ENCODE data around the gene HSPA12A. TPM values are rescaled to one million over a fixed set of nuclear protein-coding genes. Genes with fewer than 3 reads are reported as not detected.

Gene HSPA12A
- polyA plus RNA-seq, 1 donor (not counting 4 experiments of a cell fraction or from before 2014, with no cell fraction given), result 8.1 TPM

- H3K79me2 ChIP-seq (ENCODE audit: control insufficient read depth, insufficient read depth, low read length), result no peaks in the 10 kb centered on the region
- FAIRE-seq (no peak), DNase-seq (ENCODE audit: low read depth, low spot score) (no peak)
- no peaks in the 10 kb centered on the region for H3K4me1 ChIP-seq (ENCODE audit: control insufficient read depth, extremely low read depth, insufficient read depth, low read length)
- H4K20me1 ChIP-seq (ENCODE audit: control insufficient read depth, extremely low read depth, insufficient read depth, low read length), result no peaks in the 10 kb centered on the region
- dilution Hi-C loops (cut with MboI; ENCODE audit: extremely low pct_ligation_motif_present, low sequenced_read_pairs), result no loop called here
- peak overlapping the region; percentile 81 for H3K4me2 ChIP-seq (ENCODE audit: control insufficient read depth, extremely low read depth, insufficient read depth, low read depth, low read length)
- no peak overlapping the region for H3K27ac ChIP-seq (ENCODE audit: control insufficient read depth, insufficient read depth, low read length)
- no peak overlapping the region for H3K9ac ChIP-seq (ENCODE audit: control insufficient read depth, extremely low read depth, insufficient read depth, low read length)
- H3K9me1 ChIP-seq (ENCODE audit: control insufficient read depth, extremely low read depth, insufficient read depth, low read length), result no peaks in the 10 kb centered on the region
- H3K36me3 ChIP-seq (ENCODE audit: control insufficient read depth in 2 of 2, extremely low read depth in 1 of 2, insufficient read depth in 2 of 2, low read length in 2 of 2), result no peaks in the 10 kb centered on the region
- peaks cover 3% of the 10 kb centered on the region for H3K27me3 ChIP-seq (ENCODE audit: control insufficient read depth, extremely low read depth, insufficient read depth, low read length)
- TF ChIP-seq EZH2 (IDR thresholded peaks at IDR 0.05; ENCODE audit: low read length), result no peak
- TF ChIP-seq CTCF (optimal IDR thresholded peaks at IDR 0.05 in 1 of 3, IDR thresholded peaks at IDR 0.05 in 1 of 3, conservative IDR thresholded peaks at IDR 0.05 in 1 of 3; ENCODE audit: extremely low read depth in 1 of 3, insufficient read depth in 2 of 3, low read length in 3 of 3), result peak; percentile 88 to 96 (median 95)
- H3K4me3 ChIP-seq (ENCODE audit: control insufficient read depth in 2 of 3, extremely low read depth in 1 of 3, insufficient read depth in 2 of 3, low read depth in 1 of 3, low read length in 3 of 3), result peak overlapping the region in 2 of 3 experiments; percentile 9 to 20
- H3K9me3 ChIP-seq (ENCODE audit: control insufficient read depth, low read depth, low read length), result no peaks in the 10 kb centered on the region
- peak overlapping the region; percentile 52 for H2AFZ ChIP-seq (ENCODE audit: control insufficient read depth, low read length)
Measured at GRCh38 chr10:116787893-116788665, 45.7 kb upstream of the HSPA12A start.

GRCh38 chr10:116787053-116787659 lies 44.8 kb upstream of the HSPA12A start:
- no peaks in the 10 kb centered on the region for H3K36me3 ChIP-seq (ENCODE audit: control insufficient read depth in 2 of 2, extremely low read depth in 1 of 2, insufficient read depth in 2 of 2, low read length in 2 of 2)
- no peak for DNase-seq (ENCODE audit: low read depth, low spot score)
- no peak overlapping the region for H3K9ac ChIP-seq (ENCODE audit: control insufficient read depth, extremely low read depth, insufficient read depth, low read length)
- H2AFZ ChIP-seq (ENCODE audit: control insufficient read depth, low read length), result no peak overlapping the region
- no peaks in the 10 kb centered on the region for H4K20me1 ChIP-seq (ENCODE audit: control insufficient read depth, extremely low read depth, insufficient read depth, low read length)
- no peak for FAIRE-seq
- peaks cover 3% of the 10 kb centered on the region for H3K27me3 ChIP-seq (ENCODE audit: control insufficient read depth, extremely low read depth, insufficient read depth, low read length)
- no peak overlapping the region for H3K4me2 ChIP-seq (ENCODE audit: control insufficient read depth, extremely low read depth, insufficient read depth, low read depth, low read length)
- no peak overlapping the region for H3K27ac ChIP-seq (ENCODE audit: control insufficient read depth, insufficient read depth, low read length)
- dilution Hi-C loops (cut with MboI; ENCODE audit: extremely low pct_ligation_motif_present, low sequenced_read_pairs), result no loop called here
- H3K4me1 ChIP-seq (ENCODE audit: control insufficient read depth, extremely low read depth, insufficient read depth, low read length), result no peaks in the 10 kb centered on the region
- no peaks in the 10 kb centered on the region for H3K79me2 ChIP-seq (ENCODE audit: control insufficient read depth, insufficient read depth, low read length)
- no peak overlapping the region for H3K4me3 ChIP-seq (ENCODE audit: control insufficient read depth in 2 of 3, extremely low read depth in 1 of 3, insufficient read depth in 2 of 3, low read depth in 1 of 3, low read length in 3 of 3)
- no peaks in the 10 kb centered on the region for H3K9me1 ChIP-seq (ENCODE audit: control insufficient read depth, extremely low read depth, insufficient read depth, low read length)
- no peak for TF ChIP-seq EZH2 (IDR thresholded peaks at IDR 0.05; ENCODE audit: low read length)
- TF ChIP-seq CTCF (optimal IDR thresholded peaks at IDR 0.05 in 1 of 3, IDR thresholded peaks at IDR 0.05 in 1 of 3, conservative IDR thresholded peaks at IDR 0.05 in 1 of 3; ENCODE audit: extremely low read depth in 1 of 3, insufficient read depth in 2 of 3, low read length in 3 of 3), result no peak
- no peaks in the 10 kb centered on the region for H3K9me3 ChIP-seq (ENCODE audit: control insufficient read depth, low read depth, low read length)

All from keratinocyte (primary cell).